ENCODE data around the gene CBFA2T3.

Gene CBFA2T3

DNA sequence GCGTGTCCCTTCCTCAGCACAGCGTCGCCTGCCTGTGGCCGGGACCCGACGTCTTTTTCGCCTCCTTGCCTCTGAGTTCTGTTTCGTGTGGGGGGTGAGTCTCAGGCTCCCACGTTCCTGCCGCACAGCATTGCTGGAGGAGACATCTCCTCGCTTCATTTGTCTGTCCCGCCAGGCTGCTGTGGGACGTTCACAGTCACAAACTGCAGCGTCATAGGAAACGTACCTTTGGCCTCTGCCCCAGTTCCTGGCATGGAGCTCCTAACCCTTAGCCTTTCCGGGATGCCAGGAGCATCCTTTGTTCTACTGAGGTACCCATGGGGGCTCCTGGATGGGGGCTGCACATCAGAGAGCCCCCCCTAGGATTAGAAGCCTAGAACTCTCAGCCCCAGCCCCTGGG is 18.2 kb upstream of the CBFA2T3 start:
- no peak for DNase-seq

DNA sequence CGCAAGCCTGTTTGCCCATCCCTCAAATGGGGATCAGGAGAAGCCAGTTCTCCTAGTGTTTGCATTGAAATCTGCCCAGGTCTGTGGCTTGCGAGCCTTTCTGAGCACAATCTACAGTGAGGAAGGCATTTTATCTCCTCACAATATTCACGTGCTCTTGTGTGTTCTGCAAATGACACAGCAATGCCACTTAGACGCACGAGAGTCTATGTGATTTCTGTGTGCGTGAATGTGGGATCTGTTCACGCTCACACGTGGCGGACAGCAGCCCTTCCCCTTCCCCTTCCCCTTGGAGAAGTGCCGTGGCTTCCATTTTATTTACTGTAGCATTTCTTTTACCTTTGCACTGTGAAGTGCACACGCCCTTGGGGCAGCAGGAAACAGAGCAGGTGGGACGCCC is 17.7 kb upstream of the CBFA2T3 start:
- DNase-seq = no peak

DNA sequence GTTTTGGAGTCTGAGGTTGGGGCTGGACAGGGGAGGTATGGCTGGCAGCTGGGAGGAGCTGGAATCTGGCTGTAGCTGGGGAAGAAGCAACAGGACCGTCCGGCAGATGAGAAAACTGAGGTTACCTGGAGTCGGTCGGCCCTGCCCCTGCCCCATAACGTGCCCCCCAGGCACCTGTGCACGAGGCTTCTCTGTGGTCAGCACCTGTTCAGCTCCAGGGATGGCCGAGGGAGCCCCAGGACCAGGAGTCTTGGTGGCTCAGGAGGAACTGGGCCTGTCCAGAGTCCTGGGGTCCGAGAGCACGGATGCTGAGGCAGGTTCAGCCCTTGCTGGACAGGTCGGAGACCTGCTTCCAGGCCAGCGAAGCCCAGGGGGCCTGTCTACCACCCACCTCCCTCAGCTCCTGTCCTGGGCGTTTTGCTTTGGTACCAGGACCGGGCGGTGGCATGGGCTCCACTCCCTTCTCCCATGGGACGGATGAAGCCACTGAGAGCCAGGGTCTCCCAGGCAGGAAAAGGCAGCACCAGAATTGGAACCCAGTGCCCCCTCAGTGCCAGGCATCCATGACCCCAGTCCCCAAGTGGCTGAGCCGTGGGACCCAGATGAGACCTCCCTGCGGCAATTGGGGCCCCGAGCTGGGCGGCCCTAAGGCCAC is 17.1 kb upstream of the CBFA2T3 start:
- no peak for DNase-seq

GRCh38 chr16:88993166-88993761 is 16.3 kb upstream of the CBFA2T3 start:
- peak; percentile 62 for DNase-seq

DNA sequence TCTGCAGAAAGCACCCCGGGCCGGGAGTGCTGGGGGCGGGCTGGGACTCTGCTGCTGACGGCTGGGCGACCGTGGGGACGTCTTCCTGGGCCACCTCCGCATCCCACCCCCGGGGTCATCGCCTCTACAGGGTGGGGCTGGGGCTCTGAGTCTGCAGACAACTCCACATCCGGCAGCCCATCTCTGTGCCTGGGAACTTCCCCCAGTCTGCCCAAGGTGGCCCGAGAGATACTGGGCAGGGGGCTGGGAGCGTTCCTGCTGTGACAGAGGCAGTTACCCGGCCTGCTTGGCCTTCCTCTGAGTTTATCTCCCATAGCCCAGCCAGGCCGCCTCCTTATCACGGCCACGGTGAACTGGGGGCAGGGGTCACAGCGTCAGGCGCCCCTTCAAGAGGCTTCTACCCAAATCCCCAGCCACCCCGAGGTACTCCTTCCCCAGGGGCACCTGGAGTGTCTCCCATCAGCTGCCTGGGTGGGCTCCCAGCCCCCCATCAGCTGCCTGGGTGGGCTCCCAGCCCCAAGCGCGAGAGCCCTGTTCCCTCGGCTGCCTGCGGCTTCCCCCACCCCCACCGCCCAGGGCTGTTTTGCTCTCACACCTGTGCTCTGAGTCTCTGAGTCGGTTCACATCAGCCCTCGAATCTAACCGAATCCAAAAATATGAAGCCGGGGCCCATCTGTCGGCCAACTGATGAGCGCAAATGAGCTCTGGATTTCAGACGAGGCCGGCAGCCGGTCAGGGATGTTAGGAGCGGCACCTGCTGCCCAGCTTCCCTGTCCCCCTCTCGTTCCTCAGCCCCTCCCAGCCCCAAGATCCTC is 15.6 kb upstream of the CBFA2T3 start:
- no peak for DNase-seq

GRCh38 chr16:88991813-88992350 is 14.9 kb upstream of the CBFA2T3 start:
- no peak for DNase-seq

DNA sequence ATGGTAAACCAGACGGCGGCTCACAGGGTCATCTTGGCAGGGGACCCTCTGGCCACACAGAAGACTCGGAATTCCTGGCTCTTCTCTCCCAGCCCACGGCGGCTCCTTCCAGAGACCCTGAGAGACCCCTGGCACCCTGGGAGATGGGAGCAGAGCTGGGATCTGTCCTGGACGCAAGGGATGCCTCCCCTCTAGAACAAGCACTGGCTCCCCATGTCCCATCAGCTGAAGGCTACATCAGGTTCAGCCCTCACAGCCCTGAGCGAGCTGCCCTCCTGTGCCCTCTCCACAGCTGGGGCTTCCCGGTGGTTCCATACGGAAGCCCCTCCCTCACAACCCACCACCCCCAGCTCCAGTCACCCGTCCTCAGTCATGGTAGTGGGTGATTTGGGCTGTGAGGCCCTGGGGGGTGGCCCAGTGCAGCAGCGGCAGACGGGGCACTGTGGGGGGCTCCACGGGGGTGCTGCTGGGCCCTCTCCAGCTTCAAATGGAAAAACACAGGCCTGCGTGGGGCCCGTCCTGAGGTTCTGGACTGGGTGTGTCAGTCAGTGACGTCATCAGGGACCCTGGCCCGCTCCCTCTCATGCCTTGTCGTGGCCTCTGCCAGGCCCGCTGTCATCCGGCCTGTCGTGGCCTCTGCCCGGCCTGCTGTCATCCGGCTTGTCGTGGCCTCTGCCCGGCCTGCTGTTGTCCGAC is 13.0 kb upstream of the CBFA2T3 start:
- DNase-seq = no peak

- DNase-seq = no peak
These were observed 12.2 kb upstream of the CBFA2T3 start for GRCh38 chr16:88988980-88989811.

- DNase-seq = no peak
These were observed 8.5 kb upstream of the CBFA2T3 start for GRCh38 chr16:88985521-88985920.

DNA sequence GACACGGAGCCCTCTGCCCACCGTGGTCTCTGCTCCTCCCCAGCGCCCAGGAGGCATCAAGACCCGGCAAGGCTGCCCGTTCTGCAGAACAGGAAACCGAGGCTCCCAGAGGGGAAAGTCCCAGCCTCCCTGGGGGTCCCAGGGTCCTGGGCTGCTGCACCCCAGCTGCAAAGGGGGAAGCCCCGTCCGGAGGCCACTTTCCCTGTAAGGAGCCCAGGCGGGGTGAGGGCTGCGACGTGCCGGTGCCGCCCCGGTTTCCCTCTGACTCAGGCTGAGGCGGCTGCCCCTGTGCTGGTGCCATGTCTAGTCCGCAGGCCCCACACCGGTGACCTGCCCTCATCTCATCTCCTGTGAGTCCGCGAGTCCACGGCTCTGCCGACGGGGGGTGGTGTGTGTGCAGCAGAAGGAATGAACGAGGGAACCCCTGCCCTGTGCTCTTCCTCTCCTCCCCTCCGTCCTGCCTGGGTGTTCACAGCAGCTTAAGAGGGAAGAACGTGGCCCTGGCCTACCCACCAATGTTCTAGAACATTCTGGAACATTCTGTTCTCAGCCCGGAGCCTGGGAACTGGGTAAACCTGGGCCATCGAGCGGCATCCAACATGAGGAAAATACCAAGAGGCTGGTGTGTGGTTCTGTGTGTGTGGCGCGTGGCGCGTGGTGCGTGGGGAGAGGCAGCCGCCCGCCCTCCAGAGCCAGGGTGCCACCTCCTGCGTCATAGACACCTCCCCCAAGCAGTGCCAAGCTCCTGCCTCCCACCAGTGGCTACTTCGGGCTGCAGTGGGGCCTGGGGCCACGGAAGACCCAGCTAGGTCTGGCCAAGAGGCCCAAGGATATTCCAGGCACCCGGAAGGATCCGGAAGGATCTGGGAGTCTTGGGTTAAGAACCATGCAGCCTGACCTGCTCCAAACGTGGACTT is 7.0 kb upstream of the CBFA2T3 start:
- no peak for DNase-seq

DNA sequence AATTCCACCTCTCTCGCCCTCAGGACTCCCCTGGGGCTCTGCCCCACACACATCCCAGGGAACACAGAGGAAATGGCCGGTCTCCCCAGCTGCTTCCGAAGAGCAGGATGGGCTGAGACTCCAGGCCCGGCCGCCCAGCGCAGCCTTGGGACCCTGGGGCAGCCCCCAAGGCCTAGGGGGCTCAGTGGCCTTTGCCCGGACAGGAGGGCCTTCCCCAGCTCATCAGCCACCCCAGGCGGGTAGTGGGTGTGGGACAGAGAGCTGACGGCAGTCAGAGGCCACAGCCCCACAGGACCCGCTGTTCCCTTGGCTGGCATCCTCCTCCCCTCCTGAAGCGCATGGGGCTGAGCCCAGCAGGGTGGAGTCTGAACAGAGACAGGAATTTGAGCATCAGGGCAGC is 6.2 kb upstream of the CBFA2T3 start:
- DNase-seq = no peak

GRCh38 chr16:88982286-88983084 is 5.5 kb upstream of the CBFA2T3 start:
- DNase-seq = no peak

DNA sequence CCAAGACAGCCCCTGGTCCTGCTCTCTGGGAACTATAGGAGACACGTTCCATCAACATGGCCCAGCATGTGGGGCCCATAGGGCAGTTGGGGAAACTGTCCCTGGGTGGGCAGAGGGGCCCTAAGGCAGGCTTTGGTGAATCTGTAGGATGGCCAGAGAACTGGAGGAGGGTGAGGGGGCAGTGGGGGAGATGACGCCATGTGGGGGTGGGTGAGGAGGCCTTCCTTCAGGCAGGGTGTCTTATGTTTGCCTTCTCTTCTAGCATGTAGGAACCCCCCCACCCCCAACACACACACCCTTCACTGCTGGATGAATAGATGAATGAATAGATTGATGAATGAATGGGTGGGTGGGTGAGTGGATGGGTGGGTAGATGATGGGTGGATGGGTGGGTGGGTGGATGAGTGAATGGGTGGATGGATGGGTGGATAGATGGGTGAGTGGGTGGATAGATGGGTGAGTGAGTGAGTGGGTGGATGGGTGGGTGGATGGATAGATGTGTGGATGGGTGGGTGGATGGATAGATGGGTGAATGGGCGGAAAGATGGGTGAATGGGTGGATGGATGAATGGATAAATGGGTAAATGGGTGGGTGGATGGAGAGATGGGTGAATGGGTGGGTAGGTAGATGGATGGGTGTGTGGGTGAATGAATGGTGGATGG is 2.5 kb upstream of the CBFA2T3 start:
- DNase-seq = no peak

GRCh38 chr16:88978608-88979346 is 1.8 kb upstream of the CBFA2T3 start:
- peak; percentile 97 for DNase-seq

DNA sequence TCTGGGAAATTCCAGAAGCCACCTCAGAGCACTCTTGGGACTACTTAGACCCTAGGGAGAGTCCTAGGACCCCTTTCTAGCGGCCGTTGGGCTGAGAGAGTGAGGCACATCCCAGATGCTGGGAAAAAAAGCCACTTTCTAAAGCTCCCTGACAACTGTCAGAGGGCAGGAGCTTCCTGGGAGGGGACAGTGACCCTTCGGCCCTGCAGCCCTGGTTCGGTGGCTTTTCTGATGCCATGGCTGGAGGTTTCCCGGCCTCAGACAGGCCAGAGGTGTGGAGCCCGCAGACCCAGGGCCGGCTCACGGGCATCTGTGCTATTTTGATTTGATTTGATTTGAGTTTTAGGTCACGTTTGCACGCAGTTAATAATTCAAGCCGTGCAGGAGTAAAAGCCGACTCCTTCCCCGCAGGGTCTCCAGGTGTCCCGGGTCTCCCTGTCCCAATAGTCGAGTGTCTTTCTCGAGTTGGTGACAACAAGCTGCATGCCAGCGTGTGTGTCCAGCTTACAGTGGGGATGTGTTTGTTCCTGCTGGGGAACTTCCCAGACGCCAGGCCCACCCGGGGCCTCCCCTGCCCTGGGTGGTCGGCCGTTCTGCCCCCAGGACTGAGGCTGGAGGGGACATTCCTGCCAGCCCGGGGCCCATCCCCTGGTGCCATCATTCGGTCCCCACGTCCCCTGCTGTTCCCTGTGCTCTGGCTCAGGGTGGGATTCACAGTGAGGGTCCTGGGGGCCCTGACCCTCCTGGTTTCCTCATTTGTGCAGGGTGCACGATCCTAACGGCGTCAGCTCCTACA is 1.0 kb upstream of the CBFA2T3 start:
- DNase-seq = peak; percentile 21

GRCh38 chr16:88976366-88977017 is 515 bp downstream of the CBFA2T3 start:
- DNase-seq = no peak

- DNase-seq = peak; percentile 2
These were observed 1.4 kb downstream of the CBFA2T3 start for GRCh38 chr16:88975511-88976061.
